GM19467 (cell line): ENCODE data around the gene IFNK.
"Not testable (repeated sequence)": the region's sequence is repeated elsewhere in the genome, so short reads cannot be mapped to it uniquely, and the experiment has no call there.

Experiments
- ATAC-seq: cut with Tn5 transposase; IDR thresholded peaks from one replicate; pipeline ENCODE4 v1.9.1; 2021; ENCODE audit warnings: mild to moderate bottlenecking, moderate library complexity; ENCODE audit not compliant: unreplicated experiment

IFNK gene

GRCh38 chr9:27524236-27524635 is at the start of gene IFNK:
TSS of gene IFNK (plus strand) at chr9:27524290. CDS start at chr9:27524337, 47 bp downstream.
- ATAC-seq: no peak

GRCh38 chr9:27474305-27474704 is 49.8 kb upstream of the IFNK start:
- ATAC-seq: no peak

- ATAC-seq: no peak
These were observed 49.0 kb upstream of the IFNK start for GRCh38 chr9:27475057-27475595.

GRCh38 chr9:27476870-27477515 is 47.1 kb upstream of the IFNK start:
- ATAC-seq: no peak

GRCh38 chr9:27478322-27478721 is 45.8 kb upstream of the IFNK start:
- ATAC-seq: no peak

- ATAC-seq: no peak
These were observed 41.4 kb upstream of the IFNK start for GRCh38 chr9:27482709-27483108.

- no peak for ATAC-seq
These were observed 40.5 kb upstream of the IFNK start for GRCh38 chr9:27483576-27483975.

- peak; percentile 97 for ATAC-seq
These were observed 38.9 kb upstream of the IFNK start for GRCh38 chr9:27485158-27485557.

DNA sequence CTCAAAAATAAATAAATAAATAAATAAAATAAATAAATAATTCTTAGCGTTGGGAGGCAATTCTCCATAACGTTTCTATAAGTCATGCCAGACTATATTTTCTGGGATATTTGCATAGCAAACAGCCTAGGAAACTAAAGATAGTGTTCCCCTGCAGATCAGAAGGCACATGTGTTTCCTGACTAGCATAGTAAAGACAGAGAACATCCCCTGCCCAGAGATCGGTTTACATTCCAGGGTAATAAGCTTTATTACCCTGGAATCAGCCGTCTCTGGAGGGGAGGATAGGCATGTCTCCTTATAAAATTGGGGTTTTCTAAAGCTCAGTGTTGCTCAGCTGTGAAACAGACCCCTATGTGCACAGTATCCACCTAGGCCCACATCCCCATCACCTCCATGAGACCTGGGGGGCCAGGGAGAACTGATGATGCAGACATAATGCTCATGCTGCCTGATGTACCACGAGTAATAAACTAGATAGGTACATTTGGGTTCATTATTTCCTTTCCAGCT is 36.9 kb upstream of the IFNK start:
- ATAC-seq: no peak

GRCh38 chr9:27487927-27488326 is 36.2 kb upstream of the IFNK start:
- no peak for ATAC-seq

- ATAC-seq: peak; percentile 61
These were observed 34.8 kb upstream of the IFNK start for GRCh38 chr9:27489087-27489876.

- ATAC-seq: no peak
These were observed 32.9 kb upstream of the IFNK start for GRCh38 chr9:27491154-27491553.

DNA sequence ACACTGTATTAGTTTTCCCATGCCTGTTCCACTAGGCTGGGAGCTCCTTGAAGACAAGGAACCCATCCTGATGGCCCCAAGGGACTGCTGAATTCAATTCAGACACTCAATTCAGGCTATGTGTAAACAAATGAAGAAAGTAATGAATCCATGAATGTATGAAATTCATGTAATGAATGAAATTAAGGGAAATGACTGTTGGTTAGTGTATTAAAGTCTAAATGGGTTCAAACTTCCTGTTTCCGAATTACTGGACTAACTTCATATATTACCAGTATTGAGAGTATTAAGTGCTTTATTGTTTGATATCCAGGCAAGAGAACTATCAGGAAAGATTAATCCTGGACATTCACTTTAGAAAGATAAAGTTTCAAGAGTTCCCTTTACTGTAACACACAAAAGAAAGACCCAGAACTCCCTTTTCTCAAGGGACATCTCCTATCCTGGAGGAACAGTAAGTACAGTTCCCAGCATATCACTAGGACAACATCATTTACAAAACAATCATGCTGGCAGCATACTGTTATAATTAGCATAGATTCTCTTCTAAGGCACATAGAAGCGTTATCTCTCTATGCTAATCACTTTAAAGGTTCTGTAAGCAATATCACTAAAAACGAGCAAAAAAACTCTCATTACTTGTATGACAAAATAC is 28.5 kb upstream of the IFNK start:
- no peak for ATAC-seq

- ATAC-seq: no peak
These were observed 28.0 kb upstream of the IFNK start for GRCh38 chr9:27496135-27496504.

- no peak for ATAC-seq
These were observed 26.1 kb upstream of the IFNK start for GRCh38 chr9:27497883-27498417.

DNA sequence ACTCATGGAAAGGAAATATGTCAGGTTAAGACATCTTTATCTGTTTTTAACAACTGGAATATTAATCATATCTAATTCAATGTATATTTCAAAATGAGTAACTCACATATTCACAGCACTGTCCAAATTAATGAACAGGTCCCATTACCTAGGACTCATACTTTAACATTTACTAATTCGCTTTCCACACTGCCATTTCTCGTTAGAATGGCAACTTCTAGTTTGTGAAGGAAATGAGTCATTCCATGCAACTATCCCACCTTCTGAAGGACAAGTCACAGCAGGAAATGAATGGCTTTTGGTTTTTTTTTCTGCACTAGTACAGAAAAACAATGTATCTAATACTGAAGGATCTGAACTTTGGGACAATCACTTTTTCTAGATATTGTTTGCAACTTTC is 24.6 kb upstream of the IFNK start:
- no peak for ATAC-seq

DNA sequence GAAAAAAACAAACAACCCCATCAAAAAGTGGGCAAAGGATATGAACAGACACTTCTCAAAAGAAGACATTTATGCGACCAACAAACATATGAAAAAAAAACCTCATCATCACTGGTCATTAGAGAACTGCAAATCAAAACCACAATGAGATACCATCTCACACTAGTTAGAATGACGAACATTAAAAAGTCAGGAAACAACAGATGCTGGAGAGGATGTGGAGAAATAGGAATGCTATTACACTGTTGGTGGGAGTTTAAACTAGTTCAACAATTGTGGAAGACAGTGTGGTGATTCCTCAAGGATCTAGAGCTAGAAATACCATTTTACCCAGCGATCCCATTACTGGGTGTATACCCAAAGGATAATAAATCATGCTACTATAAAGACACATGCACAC is 23.2 kb upstream of the IFNK start:
- ATAC-seq: not testable (repeated sequence)

- ATAC-seq: no peak
These were observed 20.5 kb upstream of the IFNK start for GRCh38 chr9:27503623-27504022.

DNA sequence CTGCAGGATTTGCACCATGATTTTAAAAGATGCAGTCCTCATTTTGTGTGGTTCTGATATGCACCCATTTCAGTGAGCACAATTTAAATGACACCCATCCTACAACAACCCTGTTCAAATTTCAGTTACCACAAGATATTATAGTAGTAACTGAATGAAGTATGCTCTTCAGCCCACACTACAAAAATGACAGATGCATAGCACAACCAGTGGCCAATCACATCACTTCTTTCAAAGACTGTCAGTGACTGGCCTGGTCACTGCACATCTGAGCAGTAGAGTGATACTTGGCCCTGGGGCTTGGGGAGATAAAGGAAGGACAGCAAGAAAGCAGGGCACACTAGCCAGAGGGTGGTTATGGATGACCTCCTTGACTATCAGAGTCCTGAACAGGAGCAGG is 19.8 kb upstream of the IFNK start:
- no peak for ATAC-seq

DNA sequence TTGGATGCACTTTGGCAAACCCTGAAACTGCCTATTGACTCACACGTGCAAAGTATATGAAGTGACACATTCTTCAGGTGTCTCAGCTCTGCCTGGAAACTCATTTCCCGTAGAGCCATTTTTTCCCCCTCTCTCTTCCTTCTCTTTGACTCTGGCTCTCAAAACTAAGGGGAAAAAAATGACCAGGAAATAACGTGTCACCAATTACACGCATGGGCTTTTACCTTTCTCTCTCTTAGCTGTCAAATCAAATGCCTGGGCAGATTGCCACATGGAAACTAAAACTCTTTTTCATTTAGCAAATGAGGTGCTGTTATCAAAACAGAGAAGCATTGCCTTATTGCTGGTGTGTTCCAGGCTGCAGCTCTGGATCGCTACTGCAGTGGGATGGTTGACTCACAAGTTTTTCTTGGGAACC is 18.3 kb upstream of the IFNK start:
- no peak for ATAC-seq

- ATAC-seq: no peak
These were observed 17.1 kb upstream of the IFNK start for GRCh38 chr9:27506981-27507380.
